Panc1 (cell line): ENCODE results near the gene TMEM109.

Source experiments
- POLR2AphosphoS5 ChIP-seq: IDR thresholded peaks from 2 replicates; pipeline ENCODE4 v1.6.1; 2012; ENCODE audit warnings: mild to moderate bottlenecking, low read depth, low read length, moderate library complexity
- TF ChIP-seq, protein P1 (sequence below), 2 experiments: IDR thresholded peaks; 2 replicates each; pipeline ENCODE4 v1.6.1; 2011 to 2012; ENCODE audit warnings: low read depth in 2 of 2, control low read depth in 1 of 2, low read length in 1 of 2, mild to moderate bottlenecking in 1 of 2, moderate library complexity in 1 of 2; ENCODE audit not compliant: insufficient read depth in 1 of 2
- TF ChIP-seq, protein P2 (sequence below): fragments of 450-650 bp; IDR thresholded peaks from 2 replicates; pipeline ENCODE4 v1.5.1; 2017; ENCODE audit warnings: mild to moderate bottlenecking

DNA sequence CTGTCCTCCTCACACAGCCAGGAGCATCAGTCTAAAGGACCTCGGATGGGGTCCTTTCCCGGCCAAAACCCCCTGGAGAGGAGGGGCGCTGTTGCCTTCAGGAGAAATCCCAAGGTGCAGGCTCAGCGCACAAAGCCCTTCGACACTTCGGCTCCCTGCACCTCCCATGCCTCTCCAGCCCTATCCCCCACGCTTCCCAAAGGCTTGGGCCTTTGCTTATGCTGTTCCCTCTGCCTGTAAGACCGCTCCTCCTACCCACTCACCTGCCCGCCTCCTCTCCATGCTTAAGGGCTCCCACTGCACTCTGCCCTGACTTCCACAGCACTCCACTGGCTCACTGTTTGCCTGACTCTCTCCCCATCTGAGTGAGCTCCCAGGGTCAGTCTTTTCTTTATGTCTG is 24.5 kb downstream of the TMEM109 start:
- TF ChIP-seq, protein P1, sequence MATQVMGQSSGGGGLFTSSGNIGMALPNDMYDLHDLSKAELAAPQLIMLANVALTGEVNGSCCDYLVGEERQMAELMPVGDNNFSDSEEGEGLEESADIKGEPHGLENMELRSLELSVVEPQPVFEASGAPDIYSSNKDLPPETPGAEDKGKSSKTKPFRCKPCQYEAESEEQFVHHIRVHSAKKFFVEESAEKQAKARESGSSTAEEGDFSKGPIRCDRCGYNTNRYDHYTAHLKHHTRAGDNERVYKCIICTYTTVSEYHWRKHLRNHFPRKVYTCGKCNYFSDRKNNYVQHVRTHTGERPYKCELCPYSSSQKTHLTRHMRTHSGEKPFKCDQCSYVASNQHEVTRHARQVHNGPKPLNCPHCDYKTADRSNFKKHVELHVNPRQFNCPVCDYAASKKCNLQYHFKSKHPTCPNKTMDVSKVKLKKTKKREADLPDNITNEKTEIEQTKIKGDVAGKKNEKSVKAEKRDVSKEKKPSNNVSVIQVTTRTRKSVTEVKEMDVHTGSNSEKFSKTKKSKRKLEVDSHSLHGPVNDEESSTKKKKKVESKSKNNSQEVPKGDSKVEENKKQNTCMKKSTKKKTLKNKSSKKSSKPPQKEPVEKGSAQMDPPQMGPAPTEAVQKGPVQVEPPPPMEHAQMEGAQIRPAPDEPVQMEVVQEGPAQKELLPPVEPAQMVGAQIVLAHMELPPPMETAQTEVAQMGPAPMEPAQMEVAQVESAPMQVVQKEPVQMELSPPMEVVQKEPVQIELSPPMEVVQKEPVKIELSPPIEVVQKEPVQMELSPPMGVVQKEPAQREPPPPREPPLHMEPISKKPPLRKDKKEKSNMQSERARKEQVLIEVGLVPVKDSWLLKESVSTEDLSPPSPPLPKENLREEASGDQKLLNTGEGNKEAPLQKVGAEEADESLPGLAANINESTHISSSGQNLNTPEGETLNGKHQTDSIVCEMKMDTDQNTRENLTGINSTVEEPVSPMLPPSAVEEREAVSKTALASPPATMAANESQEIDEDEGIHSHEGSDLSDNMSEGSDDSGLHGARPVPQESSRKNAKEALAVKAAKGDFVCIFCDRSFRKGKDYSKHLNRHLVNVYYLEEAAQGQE (IDR thresholded peaks at IDR 0.05; ENCODE audit: insufficient read depth in 1 of 2, low read depth in 2 of 2, low read length in 1 of 2): no peak
- TF ChIP-seq, protein P2, sequence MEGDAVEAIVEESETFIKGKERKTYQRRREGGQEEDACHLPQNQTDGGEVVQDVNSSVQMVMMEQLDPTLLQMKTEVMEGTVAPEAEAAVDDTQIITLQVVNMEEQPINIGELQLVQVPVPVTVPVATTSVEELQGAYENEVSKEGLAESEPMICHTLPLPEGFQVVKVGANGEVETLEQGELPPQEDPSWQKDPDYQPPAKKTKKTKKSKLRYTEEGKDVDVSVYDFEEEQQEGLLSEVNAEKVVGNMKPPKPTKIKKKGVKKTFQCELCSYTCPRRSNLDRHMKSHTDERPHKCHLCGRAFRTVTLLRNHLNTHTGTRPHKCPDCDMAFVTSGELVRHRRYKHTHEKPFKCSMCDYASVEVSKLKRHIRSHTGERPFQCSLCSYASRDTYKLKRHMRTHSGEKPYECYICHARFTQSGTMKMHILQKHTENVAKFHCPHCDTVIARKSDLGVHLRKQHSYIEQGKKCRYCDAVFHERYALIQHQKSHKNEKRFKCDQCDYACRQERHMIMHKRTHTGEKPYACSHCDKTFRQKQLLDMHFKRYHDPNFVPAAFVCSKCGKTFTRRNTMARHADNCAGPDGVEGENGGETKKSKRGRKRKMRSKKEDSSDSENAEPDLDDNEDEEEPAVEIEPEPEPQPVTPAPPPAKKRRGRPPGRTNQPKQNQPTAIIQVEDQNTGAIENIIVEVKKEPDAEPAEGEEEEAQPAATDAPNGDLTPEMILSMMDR: no peak
- no peak for TF ChIP-seq POLR2AphosphoS5
